HepG2 (cell line): Measurements from ENCODE around the gene ACOT13. TPM values are rescaled to one million over a fixed set of nuclear protein-coding genes. Genes with fewer than 3 reads are reported as not detected.

Source experiments
- ATAC-seq: fragments of 200-7000 bp; cut with Tn5 transposase; 3 replicates; pipeline ENCODE4 v1.9.1; 2020; ENCODE audit warnings: mild to moderate bottlenecking, moderate library complexity
- BruUV-seq: library from RNA; stranded (reverse); fragments of 400-500 nt; replicated peaks from 2 replicates; lab custom pipeline; 2021; lab: Mats Ljungman, UMichigan
- CTCF ChIA-PET: fragments of 300-600 bp; formaldehyde crosslinking; extraction: SDS; loops from one replicate; lab custom pipeline; 2021; ENCODE audit warnings: low total read pairs, inconsistent platforms, low intra/inter-chr PET ratio; lab: Yijun Ruan, JAX
- POLR2A ChIA-PET: fragments of 350-600 bp; sonication (Branson Sonifier 250); formaldehyde crosslinking; loops from one replicate; lab custom pipeline; 2020; ENCODE audit warnings: antibody characterized with exemption, inconsistent platforms; lab: Yijun Ruan, JAX
- DNase-seq: peaks from one replicate; pipeline ENCODE4 v3.0.0-alpha.2; 2015; ENCODE audit warnings: low spot score
- FAIRE-seq: peaks from 3 replicates; lab custom pipeline; 2011; peaks lifted over from hg19 to GRCh38; lab: Jason Lieb, UNC
- H2AFZ ChIP-seq: one replicate; pipeline ENCODE4 v1.6.1; 2011; ENCODE audit warnings: low read length, inconsistent platforms
- H3K27ac ChIP-seq: fragments of 300-600 bp; 3 replicates; pipeline ENCODE4 v1.8.0; 2011; ENCODE audit warnings: mixed run types, mild to moderate bottlenecking, mixed read lengths, low read length, inconsistent platforms; ENCODE audit not compliant: insufficient read depth; ENCODE audit errors: extremely low read length
- H3K27me3 ChIP-seq, 2 experiments: fragments of 200-600 bp in 1 of 2; 2 replicates in 1 of 2; 3 replicates in 1 of 2; pipeline versions ENCODE4 v1.6.0 to v1.8.0; 2011; ENCODE audit warnings: low read length in 2 of 2, mild to moderate bottlenecking in 2 of 2, moderate library complexity in 2 of 2, inconsistent platforms in 1 of 2; ENCODE audit not compliant: insufficient read depth in 2 of 2, control insufficient read depth in 1 of 2
- H3K36me3 ChIP-seq, 2 experiments: fragments of 200-600 bp in 1 of 2; replicated peaks in 1 of 2; 2 replicates in 1 of 2; 3 replicates in 1 of 2; pipeline versions ENCODE4 v1.5.1 to v1.8.0; 2011; ENCODE audit warnings: low read length in 2 of 2, inconsistent platforms in 1 of 2; ENCODE audit not compliant: insufficient read depth in 2 of 2, control insufficient read depth in 1 of 2
- H3K4me1 ChIP-seq: 2 replicates; pipeline ENCODE4 v1.5.1; 2012; ENCODE audit warnings: low read length, inconsistent platforms; ENCODE audit not compliant: insufficient read depth
- H3K4me2 ChIP-seq: 2 replicates; pipeline ENCODE4 v1.6.0; 2011; ENCODE audit warnings: low read depth, low read length, inconsistent platforms
- H3K4me3 ChIP-seq, 3 experiments: fragments of 200-600 bp in 1 of 3; sonication (generic), shearing (Covaris generic) in 1 of 3; replicated peaks in 1 of 3; 2 replicates each; pipeline ENCODE4 v1.5.1; 2011 to 2016; ENCODE audit warnings: low read length in 3 of 3, inconsistent platforms in 2 of 3, low read depth in 2 of 3, mild to moderate bottlenecking in 2 of 3, control low read depth in 1 of 3, mixed read lengths in 1 of 3; ENCODE audit not compliant: insufficient read depth in 1 of 3
- H3K79me2 ChIP-seq: one replicate; pipeline ENCODE4 v1.6.1; 2011; ENCODE audit warnings: low read length, inconsistent platforms; ENCODE audit not compliant: insufficient read depth
- H3K9ac ChIP-seq: 2 replicates; pipeline ENCODE4 v1.6.0; 2011; ENCODE audit warnings: mild to moderate bottlenecking, low read depth, low read length, inconsistent platforms; ENCODE audit not compliant: insufficient read depth
- H3K9me3 ChIP-seq: 2 replicates; pipeline ENCODE4 v1.5.1; 2012; ENCODE audit warnings: mild to moderate bottlenecking, low read length
- H4K20me1 ChIP-seq: 2 replicates; pipeline ENCODE4 v1.6.0; 2011; ENCODE audit warnings: inconsistent platforms, mild to moderate bottlenecking, low read length, moderate library complexity; ENCODE audit not compliant: insufficient read depth
- RBM22 ChIP-seq: fragments of 200-400 bp; formaldehyde crosslinking; optimal IDR thresholded peaks from 2 replicates; pipeline ENCODE3; 2017; ENCODE audit warnings: mild to moderate bottlenecking, low read length, moderate library complexity
- WGBS: methylation state at CpG from one replicate; pipeline ENCODE4 v1.1.6; 2017; ENCODE audit warnings: low lambda C conversion rate; 5-methylcytosine and 5-hydroxymethylcytosine counted together
- in situ Hi-C: cut with HindIII; loops from 2 replicates; pipeline ENCODE4 v1.10.0; 2017; ENCODE audit warnings: low pct_unique_long_range_greater_than_20kb; ENCODE audit not compliant: extremely low pct_ligation_motif_present
- intact Hi-C: fragments of 100-400 bp; cut with micrococcal nuclease; formaldehyde crosslinking; loops from one replicate; pipeline ENCODE4 v1.10.0; 2022; ENCODE audit not compliant: unreplicated experiment
- polyA plus RNA-seq, 8 experiments: library from polyadenylated mRNA; depleted of rRNA in 3 of 8; stranded (reverse) in 7 of 8; unstranded in 1 of 8; fragments of >200 nt; fragmentation: Illumina TruSeq in 4 of 8; extraction: Trizol in 4 of 8; gene quantifications; 2 replicates each; pipeline versions ENCODE4 v1.2.1 to v1.2.3, GENCODE V29; 2011 to 2016; ENCODE audit warnings: low read depth in 4 of 8, missing spikeins in 1 of 8, mixed read lengths in 1 of 8; ENCODE audit not compliant: insufficient read depth in 1 of 8
- total RNA-seq, 5 experiments: library from RNA; depleted of rRNA; stranded (reverse); fragments of >200 nt; fragmentation: Illumina TruSeq; extraction: Trizol; gene quantifications; 2 replicates each; pipeline ENCODE4 v1.2.3, GENCODE V29; 2016; ENCODE audit warnings: low read depth in 1 of 5
- TF ChIP-seq, protein P1 (sequence below): sonication (generic); formaldehyde crosslinking; IDR thresholded peaks from 2 replicates; pipeline ENCODE4 v1.4.0; 2020; ENCODE audit warnings: missing genetic modification reagents
- TF ChIP-seq, protein P2 (sequence below): sonication (generic); formaldehyde crosslinking; IDR thresholded peaks from 2 replicates; pipeline ENCODE4 v1.8.1; 2023; ENCODE audit warnings: mild to moderate bottlenecking, inconsistent platforms, moderate library complexity, missing genetic modification reagents, borderline replicate concordance
- TF ChIP-seq, protein P3 (sequence below): sonication (generic); formaldehyde crosslinking; IDR thresholded peaks from 2 replicates; pipeline ENCODE4 v1.4.0; 2020; ENCODE audit warnings: missing genetic modification reagents

Gene ACOT13
- total and polyA plus RNA-seq, 2 of the 13 experiments (the other 11 are each of a cell fraction or from before 2014, with no cell fraction given), result 31.5 to 45.1 TPM

DNA sequence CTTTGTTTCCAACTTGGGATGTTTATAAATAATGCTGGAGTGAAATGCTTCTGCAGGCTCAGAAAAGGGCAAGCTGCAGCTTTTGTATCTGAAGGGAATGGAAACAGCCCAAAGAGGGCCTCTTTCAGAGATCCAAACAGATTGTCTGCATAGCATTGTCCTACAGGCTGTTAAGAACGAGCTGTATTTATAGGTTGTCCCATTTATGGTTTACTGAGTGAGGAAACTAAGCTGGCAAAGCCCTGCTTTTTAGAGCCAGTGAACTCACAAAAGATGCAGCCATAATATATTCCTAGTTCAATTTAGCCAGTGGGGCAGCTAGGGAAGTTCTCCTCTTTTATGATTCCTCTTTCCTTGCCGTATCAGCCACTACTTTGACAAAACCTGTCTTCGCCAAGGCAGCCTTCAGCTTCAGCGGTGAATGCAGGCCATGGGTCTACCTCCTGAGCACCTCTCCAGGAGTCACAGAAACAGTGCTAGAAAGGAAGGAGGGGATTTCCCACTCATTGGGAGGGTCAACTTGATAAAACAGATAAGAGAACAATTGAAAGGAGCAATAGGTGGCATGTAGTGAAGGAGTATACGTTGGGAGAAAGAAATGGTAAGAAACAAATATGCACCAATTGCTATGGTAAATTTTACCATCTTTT is 35.9 kb upstream of the ACOT13 start (continued):
- TF ChIP-seq, protein P1, sequence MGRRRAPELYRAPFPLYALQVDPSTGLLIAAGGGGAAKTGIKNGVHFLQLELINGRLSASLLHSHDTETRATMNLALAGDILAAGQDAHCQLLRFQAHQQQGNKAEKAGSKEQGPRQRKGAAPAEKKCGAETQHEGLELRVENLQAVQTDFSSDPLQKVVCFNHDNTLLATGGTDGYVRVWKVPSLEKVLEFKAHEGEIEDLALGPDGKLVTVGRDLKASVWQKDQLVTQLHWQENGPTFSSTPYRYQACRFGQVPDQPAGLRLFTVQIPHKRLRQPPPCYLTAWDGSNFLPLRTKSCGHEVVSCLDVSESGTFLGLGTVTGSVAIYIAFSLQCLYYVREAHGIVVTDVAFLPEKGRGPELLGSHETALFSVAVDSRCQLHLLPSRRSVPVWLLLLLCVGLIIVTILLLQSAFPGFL (CRISPR knock-in tag), result no peak
- TF ChIP-seq, protein P2, sequence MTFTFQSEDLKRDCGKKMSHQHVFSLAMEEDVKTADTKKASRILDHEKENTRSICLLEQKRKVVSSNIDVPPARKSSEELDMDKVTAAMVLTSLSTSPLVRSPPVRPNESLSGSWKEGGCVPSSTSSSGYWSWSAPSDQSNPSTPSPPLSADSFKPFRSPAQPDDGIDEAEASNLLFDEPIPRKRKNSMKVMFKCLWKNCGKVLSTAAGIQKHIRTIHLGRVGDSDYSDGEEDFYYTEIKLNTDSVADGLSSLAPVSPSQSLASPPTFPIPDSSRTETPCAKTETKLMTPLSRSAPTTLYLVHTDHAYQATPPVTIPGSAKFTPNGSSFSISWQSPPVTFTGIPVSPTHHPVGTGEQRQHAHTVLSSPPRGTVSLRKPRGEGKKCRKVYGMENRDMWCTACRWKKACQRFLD (CRISPR knock-in tag), result no peak
- no peak for TF ChIP-seq RBM22
- TF ChIP-seq, all 625 proteins: peak for 0

DNA sequence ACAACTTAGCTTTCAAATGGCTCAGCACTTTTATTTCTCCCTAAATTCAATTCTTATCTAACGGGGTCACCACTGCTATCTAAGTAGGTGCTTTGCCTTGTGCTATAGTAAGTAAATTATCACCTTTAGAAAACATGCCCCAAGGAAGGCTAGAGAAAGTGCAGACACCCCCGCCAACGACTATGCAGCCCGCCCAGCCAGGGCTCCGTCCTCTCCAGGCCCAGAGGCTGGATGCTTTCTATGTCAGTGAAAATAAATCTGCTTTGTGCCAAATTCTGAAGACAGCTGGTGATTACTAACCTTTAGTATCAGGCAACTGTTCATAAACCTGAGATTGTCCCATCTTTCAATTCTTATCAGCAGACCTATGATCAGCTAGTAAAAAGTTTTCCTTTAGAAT is 35.2 kb upstream of the ACOT13 start:
- FAIRE-seq, result no peak

More for the DNA sequence above, 35.2 kb upstream of the ACOT13 start:
- intact Hi-C loops (no loop called here), in situ Hi-C loops (no loop called here)
- Histone ChIP-seq H3K4me3 (no peak overlapping the region), H3K4me1 (no peaks in the 10 kb centered on the region), H3K36me3 (no peaks in the 10 kb centered on the region), H2AFZ (no peak overlapping the region), H3K9ac (no peak overlapping the region), H4K20me1 (no peaks in the 10 kb centered on the region), H3K27me3 (peaks cover 0 to 10% of the 10 kb centered on the region in 2 experiments; a peak in 1 of 5 replicates), H3K9me3 (0 out of 2 replicates have a peak, but pooled peaks cover 5% of the 10 kb centered on the region), H3K27ac (no peak overlapping the region), H3K4me2 (no peak overlapping the region), H3K79me2 (no peaks in the 10 kb centered on the region)
- 31% methylated on average over 5 of the region's 5 CpGs for WGBS
- BruUV-seq, result no TSS peak
- TF ChIP-seq, protein P3, sequence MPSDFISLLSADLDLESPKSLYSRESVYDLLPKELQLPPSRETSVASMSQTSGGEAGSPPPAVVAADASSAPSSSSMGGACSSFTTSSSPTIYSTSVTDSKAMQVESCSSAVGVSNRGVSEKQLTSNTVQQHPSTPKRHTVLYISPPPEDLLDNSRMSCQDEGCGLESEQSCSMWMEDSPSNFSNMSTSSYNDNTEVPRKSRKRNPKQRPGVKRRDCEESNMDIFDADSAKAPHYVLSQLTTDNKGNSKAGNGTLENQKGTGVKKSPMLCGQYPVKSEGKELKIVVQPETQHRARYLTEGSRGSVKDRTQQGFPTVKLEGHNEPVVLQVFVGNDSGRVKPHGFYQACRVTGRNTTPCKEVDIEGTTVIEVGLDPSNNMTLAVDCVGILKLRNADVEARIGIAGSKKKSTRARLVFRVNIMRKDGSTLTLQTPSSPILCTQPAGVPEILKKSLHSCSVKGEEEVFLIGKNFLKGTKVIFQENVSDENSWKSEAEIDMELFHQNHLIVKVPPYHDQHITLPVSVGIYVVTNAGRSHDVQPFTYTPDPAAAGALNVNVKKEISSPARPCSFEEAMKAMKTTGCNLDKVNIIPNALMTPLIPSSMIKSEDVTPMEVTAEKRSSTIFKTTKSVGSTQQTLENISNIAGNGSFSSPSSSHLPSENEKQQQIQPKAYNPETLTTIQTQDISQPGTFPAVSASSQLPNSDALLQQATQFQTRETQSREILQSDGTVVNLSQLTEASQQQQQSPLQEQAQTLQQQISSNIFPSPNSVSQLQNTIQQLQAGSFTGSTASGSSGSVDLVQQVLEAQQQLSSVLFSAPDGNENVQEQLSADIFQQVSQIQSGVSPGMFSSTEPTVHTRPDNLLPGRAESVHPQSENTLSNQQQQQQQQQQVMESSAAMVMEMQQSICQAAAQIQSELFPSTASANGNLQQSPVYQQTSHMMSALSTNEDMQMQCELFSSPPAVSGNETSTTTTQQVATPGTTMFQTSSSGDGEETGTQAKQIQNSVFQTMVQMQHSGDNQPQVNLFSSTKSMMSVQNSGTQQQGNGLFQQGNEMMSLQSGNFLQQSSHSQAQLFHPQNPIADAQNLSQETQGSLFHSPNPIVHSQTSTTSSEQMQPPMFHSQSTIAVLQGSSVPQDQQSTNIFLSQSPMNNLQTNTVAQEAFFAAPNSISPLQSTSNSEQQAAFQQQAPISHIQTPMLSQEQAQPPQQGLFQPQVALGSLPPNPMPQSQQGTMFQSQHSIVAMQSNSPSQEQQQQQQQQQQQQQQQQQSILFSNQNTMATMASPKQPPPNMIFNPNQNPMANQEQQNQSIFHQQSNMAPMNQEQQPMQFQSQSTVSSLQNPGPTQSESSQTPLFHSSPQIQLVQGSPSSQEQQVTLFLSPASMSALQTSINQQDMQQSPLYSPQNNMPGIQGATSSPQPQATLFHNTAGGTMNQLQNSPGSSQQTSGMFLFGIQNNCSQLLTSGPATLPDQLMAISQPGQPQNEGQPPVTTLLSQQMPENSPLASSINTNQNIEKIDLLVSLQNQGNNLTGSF, result no peak
- CTCF ChIA-PET, result no interaction called here
- ATAC-seq (no peak), DNase-seq (no peak)
- POLR2A ChIA-PET, result no interaction called here
